IMR-90 (cell line): Measurements from ENCODE around the gene WLS.

Experiments
- CEBPB ChIP-seq: IDR thresholded peaks from 2 replicates; pipeline ENCODE4 v1.6.1; 2012; ENCODE audit warnings: low read depth, low read length, improper control_type of control experiment
- ELK1 ChIP-seq: fragments of 150-350 bp; IDR thresholded peaks from 2 replicates; pipeline ENCODE4 v1.6.1; 2016; ENCODE audit warnings: low read depth, mild to moderate bottlenecking, low read length, moderate library complexity, borderline replicate concordance
- FOS ChIP-seq: fragments of 150-350 bp; IDR thresholded peaks from 2 replicates; pipeline ENCODE4 v1.6.1; 2016; ENCODE audit warnings: low read depth, low read length
- MXI1 ChIP-seq: IDR thresholded peaks from 2 replicates; pipeline ENCODE4 v1.6.1; 2012; ENCODE audit warnings: low read depth, mild to moderate bottlenecking, low read length, moderate library complexity, borderline replicate concordance
- POLR2A ChIP-seq: IDR thresholded peaks from 2 replicates; pipeline ENCODE4 v1.6.1; 2012; ENCODE audit warnings: mild to moderate bottlenecking, low read depth, low read length
- RAD21 ChIP-seq: IDR thresholded peaks from 2 replicates; pipeline ENCODE4 v1.6.1; 2012; ENCODE audit warnings: low read length, improper control_type of control experiment
- RFX5 ChIP-seq: IDR thresholded peaks from 2 replicates; pipeline ENCODE4 v1.8.0; 2012; ENCODE audit warnings: low read depth, mild to moderate bottlenecking, low read length, moderate library complexity
- USF2 ChIP-seq: fragments of 150-350 bp; IDR thresholded peaks from 2 replicates; pipeline ENCODE4 v1.6.1; 2017; ENCODE audit warnings: mild to moderate bottlenecking, antibody characterized with exemption, low read length, low read depth
- TF ChIP-seq, protein P1 (sequence below): conservative IDR thresholded peaks from 2 replicates; pipeline ENCODE4 v1.5.1; 2012; ENCODE audit warnings: mild to moderate bottlenecking, low read depth, low read length, improper control_type of control experiment

DNA sequence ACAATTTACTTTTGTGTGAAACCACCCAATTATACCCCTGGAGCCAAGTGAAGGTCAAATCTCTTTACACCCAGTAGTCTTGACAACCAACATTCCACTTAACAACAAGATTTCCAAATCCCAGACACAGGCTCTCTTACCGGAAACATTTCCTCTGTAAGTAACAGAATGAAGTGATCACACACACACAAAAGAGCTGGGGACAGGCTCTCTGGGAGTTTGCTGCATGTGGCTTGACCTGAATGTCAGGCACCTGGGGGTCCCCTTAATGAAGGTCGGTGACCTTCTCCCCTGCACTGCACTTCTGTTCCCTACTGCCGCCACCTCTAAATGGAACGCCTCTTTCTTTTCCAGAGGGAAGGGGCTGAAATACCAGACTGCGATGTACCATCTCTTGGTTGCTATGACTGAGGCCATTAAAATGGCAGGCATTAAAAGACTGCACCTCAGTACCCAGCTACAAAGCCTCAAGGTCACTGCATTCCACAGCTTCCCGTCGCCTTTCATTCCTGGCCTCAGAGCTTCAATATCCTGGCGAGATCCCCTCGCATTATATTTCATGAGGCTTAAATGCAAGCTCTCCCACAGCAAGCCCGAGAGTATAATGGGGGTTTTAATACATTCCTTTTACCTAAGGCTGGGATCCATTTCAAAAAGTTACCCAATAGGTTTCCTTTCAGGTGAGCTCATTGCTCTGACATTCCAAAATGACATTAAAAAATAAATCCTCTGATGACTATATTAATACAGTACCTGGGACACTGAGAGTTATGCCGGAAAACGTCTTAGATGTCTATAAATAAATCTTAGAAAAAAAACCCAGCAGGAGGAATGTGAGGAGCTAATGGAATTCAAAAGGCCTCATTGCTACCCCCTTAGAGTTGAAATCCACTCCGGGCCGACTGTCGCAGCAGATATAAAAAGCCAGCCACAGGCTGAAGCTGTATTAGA lies 91.0 kb downstream of the WLS start:
- no peak for TF ChIP-seq MXI1
- TF ChIP-seq, protein P1, sequence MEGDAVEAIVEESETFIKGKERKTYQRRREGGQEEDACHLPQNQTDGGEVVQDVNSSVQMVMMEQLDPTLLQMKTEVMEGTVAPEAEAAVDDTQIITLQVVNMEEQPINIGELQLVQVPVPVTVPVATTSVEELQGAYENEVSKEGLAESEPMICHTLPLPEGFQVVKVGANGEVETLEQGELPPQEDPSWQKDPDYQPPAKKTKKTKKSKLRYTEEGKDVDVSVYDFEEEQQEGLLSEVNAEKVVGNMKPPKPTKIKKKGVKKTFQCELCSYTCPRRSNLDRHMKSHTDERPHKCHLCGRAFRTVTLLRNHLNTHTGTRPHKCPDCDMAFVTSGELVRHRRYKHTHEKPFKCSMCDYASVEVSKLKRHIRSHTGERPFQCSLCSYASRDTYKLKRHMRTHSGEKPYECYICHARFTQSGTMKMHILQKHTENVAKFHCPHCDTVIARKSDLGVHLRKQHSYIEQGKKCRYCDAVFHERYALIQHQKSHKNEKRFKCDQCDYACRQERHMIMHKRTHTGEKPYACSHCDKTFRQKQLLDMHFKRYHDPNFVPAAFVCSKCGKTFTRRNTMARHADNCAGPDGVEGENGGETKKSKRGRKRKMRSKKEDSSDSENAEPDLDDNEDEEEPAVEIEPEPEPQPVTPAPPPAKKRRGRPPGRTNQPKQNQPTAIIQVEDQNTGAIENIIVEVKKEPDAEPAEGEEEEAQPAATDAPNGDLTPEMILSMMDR = no peak
- no peak for TF ChIP-seq RAD21
- no peak for TF ChIP-seq POLR2A
- TF ChIP-seq RFX5 = no peak
- TF ChIP-seq CEBPB = no peak
- no peak for TF ChIP-seq USF2
- TF ChIP-seq FOS = no peak
- no peak for TF ChIP-seq ELK1
